Endodermal cell (in vitro differentiated cells): ENCODE data around the gene KIRREL3. TPM values are rescaled to one million over a fixed set of nuclear protein-coding genes. Genes with fewer than 3 reads are reported as not detected.

Experiments
- DNase-seq: peaks from one replicate; pipeline ENCODE4 v3.0.0-alpha.2; 2017
- H3K27ac ChIP-seq: 2 replicates; pipeline ENCODE4 v1.5.1; 2013; ENCODE audit warnings: mild to moderate bottlenecking, low read depth, low read length, moderate library complexity
- H3K27me3 ChIP-seq: 2 replicates; pipeline ENCODE4 v1.6.1; 2013; ENCODE audit warnings: mild to moderate bottlenecking, low read length, moderate library complexity; ENCODE audit not compliant: insufficient read depth, control insufficient read depth, poor library complexity, severe bottlenecking
- H3K36me3 ChIP-seq: 2 replicates; pipeline ENCODE4 v1.7.0; 2013; ENCODE audit warnings: mild to moderate bottlenecking, low read length, moderate library complexity; ENCODE audit not compliant: control insufficient read depth, insufficient read depth
- H3K4me1 ChIP-seq: one replicate; pipeline ENCODE4 v1.7.0; 2013; ENCODE audit warnings: low read length; ENCODE audit not compliant: control insufficient read depth, insufficient read depth
- H3K4me3 ChIP-seq: 2 replicates; pipeline ENCODE4 v1.5.1; 2013; ENCODE audit warnings: mild to moderate bottlenecking, low read length, moderate library complexity
- H3K9ac ChIP-seq: 2 replicates; pipeline ENCODE4 v1.6.1; 2013; ENCODE audit warnings: mild to moderate bottlenecking, low read length, moderate library complexity; ENCODE audit not compliant: poor library complexity, severe bottlenecking; ENCODE audit errors: extremely low read depth
- H3K9me3 ChIP-seq: 2 replicates; pipeline ENCODE4 v1.6.1; 2013; ENCODE audit warnings: mild to moderate bottlenecking, low read length, moderate library complexity; ENCODE audit not compliant: control insufficient read depth
- H3K27ac Mint-ChIP-seq: 2 replicates; pipeline ENCODE4 v1.8.0; 2020; ENCODE audit warnings: mixed read lengths
- H3K27me3 Mint-ChIP-seq: 2 replicates; pipeline ENCODE4 v1.8.0; 2021; ENCODE audit warnings: mild to moderate bottlenecking, mixed read lengths; ENCODE audit not compliant: insufficient read depth
- H3K36me3 Mint-ChIP-seq: 2 replicates; pipeline ENCODE4 v1.8.0; 2020; ENCODE audit warnings: low read depth, mixed read lengths
- H3K4me1 Mint-ChIP-seq: 2 replicates; pipeline ENCODE4 v1.8.0; 2020; ENCODE audit warnings: mixed read lengths
- H3K4me3 Mint-ChIP-seq: 2 replicates; pipeline ENCODE4 v1.8.0; 2020; ENCODE audit warnings: mild to moderate bottlenecking, moderate library complexity, mixed read lengths
- H3K9me3 Mint-ChIP-seq: 2 replicates; pipeline ENCODE4 v1.8.0; 2020; ENCODE audit warnings: mild to moderate bottlenecking, mixed read lengths
- CTCF ChIP-seq: fragments of 200-600 bp; sonication (generic); conservative IDR thresholded peaks from 2 replicates; pipeline ENCODE4 v1.5.0; 2021; ENCODE audit warnings: antibody characterized with exemption, mild to moderate bottlenecking
- WGBS, 2 experiments: methylation state at CpG; one replicate each; pipeline versions ENCODE4 v1.1.5 to v1.1.7; 2013; ENCODE audit warnings: missing lambda C conversion rate in 2 of 2, mixed read lengths in 1 of 2; ENCODE audit not compliant: insufficient coverage in 1 of 2, insufficient read length in 1 of 2; 5-methylcytosine and 5-hydroxymethylcytosine counted together
- total RNA-seq, 2 donors: library from RNA; stranded (reverse); fragmentation: NEBNext Ultra II Directional in 1 of 2; extraction: Animal tissue kit (Norgen Biotek cat#: 25700) in 1 of 2; gene quantifications; 2 replicates in 1 of 2; 3 replicates in 1 of 2; pipeline ENCODE4 v1.2.1, GENCODE V29; 2021

Gene KIRREL3
- total RNA-seq, 2 donors from 2014 or later = 1.1 to 1.4 TPM

- H3K9ac ChIP-seq = no peak overlapping the region
- H3K4me1 Mint-ChIP-seq = peaks cover 7% of the 10 kb centered on the region
- H3K9me3 ChIP-seq = no peaks in the 10 kb centered on the region
- H3K36me3 ChIP-seq = no peaks in the 10 kb centered on the region
- no peak overlapping the region for H3K4me3 Mint-ChIP-seq
- no peaks in the 10 kb centered on the region for H3K9me3 Mint-ChIP-seq
- no peak for DNase-seq
- TF ChIP-seq CTCF = no peak
- H3K36me3 Mint-ChIP-seq = no peaks in the 10 kb centered on the region
- H3K27ac Mint-ChIP-seq = peak overlapping the region; percentile 17
- no peaks in the 10 kb centered on the region for H3K4me1 ChIP-seq
- H3K27me3 ChIP-seq = no peaks in the 10 kb centered on the region
- H3K27ac ChIP-seq = no peak overlapping the region
- H3K27me3 Mint-ChIP-seq = no peaks in the 10 kb centered on the region
- 83 to 90% methylated on average over 1 to 3 of the region's 3 CpGs for WGBS, 2 experiments
- no peak overlapping the region for H3K4me3 ChIP-seq
Measured at GRCh38 chr11:126394036-126394435, 606.5 kb downstream of the KIRREL3 start.

- no peak overlapping the region for H3K4me3 Mint-ChIP-seq
- no peak overlapping the region for H3K27ac ChIP-seq
- peaks cover 7% of the 10 kb centered on the region for H3K4me1 Mint-ChIP-seq
- no peaks in the 10 kb centered on the region for H3K27me3 Mint-ChIP-seq
- peak overlapping the region; percentile 37 for H3K27ac Mint-ChIP-seq
- no peaks in the 10 kb centered on the region for H3K4me1 ChIP-seq
- no peaks in the 10 kb centered on the region for H3K9me3 Mint-ChIP-seq
- H3K9me3 ChIP-seq = no peaks in the 10 kb centered on the region
- no peaks in the 10 kb centered on the region for H3K36me3 Mint-ChIP-seq
- H3K9ac ChIP-seq = no peak overlapping the region
- no peak for TF ChIP-seq CTCF
- WGBS, 2 experiments = 92 to 93% methylated on average over 3 to 5 of the region's 5 CpGs
- no peaks in the 10 kb centered on the region for H3K27me3 ChIP-seq
- no peak for DNase-seq
- no peak overlapping the region for H3K4me3 ChIP-seq
- H3K36me3 ChIP-seq = no peaks in the 10 kb centered on the region
Measured at GRCh38 chr11:126393143-126393542, 607.4 kb downstream of the KIRREL3 start.

DNA sequence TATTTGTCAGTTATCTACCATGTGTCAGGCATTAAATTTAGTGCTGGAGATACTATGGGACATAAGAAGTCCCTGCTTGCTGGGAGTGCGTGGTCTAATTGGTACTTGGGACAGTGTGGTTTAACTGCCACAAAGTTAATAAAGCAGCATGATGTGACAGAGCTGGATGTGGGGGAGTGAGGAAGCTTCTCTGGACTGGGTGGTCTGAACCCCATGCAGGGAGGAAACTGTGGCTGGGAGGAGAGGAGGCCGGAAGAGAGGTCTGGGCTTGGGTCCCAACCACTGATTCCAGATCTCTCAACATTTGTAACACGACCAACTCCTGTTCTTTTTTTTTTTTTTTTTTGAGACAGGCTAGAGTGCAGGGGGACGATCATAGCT lies 607.9 kb downstream of the KIRREL3 start:
- Mint-ChIP-seq H3K4me1 (peaks cover 7% of the 10 kb centered on the region), H3K9me3 (no peaks in the 10 kb centered on the region), H3K4me3 (no peak overlapping the region), H3K27ac (no peak overlapping the region), H3K36me3 (no peaks in the 10 kb centered on the region), H3K27me3 (no peaks in the 10 kb centered on the region)
- Histone ChIP-seq H3K4me3 (no peak overlapping the region), H3K36me3 (no peaks in the 10 kb centered on the region), H3K9me3 (no peaks in the 10 kb centered on the region), H3K27me3 (no peaks in the 10 kb centered on the region), H3K9ac (no peak overlapping the region), H3K27ac (no peak overlapping the region), H3K4me1 (no peaks in the 10 kb centered on the region)
- no peak for TF ChIP-seq CTCF
- 96 to 100% methylated on average over 1 to 4 of the region's 4 CpGs for whole genome bisulfite sequencing, 2 experiments
- no peak for DNase-seq
